ENCODE results near the gene TTC38. TPM values are rescaled to one million over a fixed set of nuclear protein-coding genes. Genes with fewer than 3 reads are reported as not detected.
A peak's percentile ranks its signal among the peaks of the same experiment; 100 is the strongest.

TTC38 gene
- total RNA-seq, 2 experiments from 2014 or later = 8.7 to 9.4 TPM

- Mint-ChIP-seq H3K27me3 (no peaks in the 10 kb centered on the region), H3K9me3 (no peaks in the 10 kb centered on the region), H3K4me3 (no peak overlapping the region), H3K27ac (no peak overlapping the region), H3K36me3 (peaks cover 17% of the 10 kb centered on the region), H3K4me1 (ENCODE audit: low read depth) (peaks cover 23% of the 10 kb centered on the region)
- ChIA-PET CTCF (no interaction called here), POLR2A (no interaction called here)
- intact Hi-C loops (cut with micrococcal nuclease) = loop anchor here (10.0 kb wide), 1 partner anchor 259 kb away; no protein-coding TSS in a partner anchor
- peak; percentile 24 for DNase-seq
Measured at GRCh38 chr22:46293577-46294260, 25.9 kb downstream of the TTC38 start.

- Mint-ChIP-seq H3K27me3 (no peaks in the 10 kb centered on the region), H3K27ac (peak overlapping the region; percentile 65), H3K9me3 (no peaks in the 10 kb centered on the region), H3K4me3 (peak overlapping the region; percentile 77), H3K36me3 (peaks cover 26% of the 10 kb centered on the region), H3K4me1 (ENCODE audit: low read depth) (peaks cover 29% of the 10 kb centered on the region)
- ChIA-PET POLR2A (no interaction called here), CTCF (interaction anchor here (1.9 kb wide), 1 partner anchor 27 kb away, joined by 7 read pairs; the partner anchor contains the start of gene TTC38)
- intact Hi-C loops (cut with micrococcal nuclease) = loop anchor here (5.0 to 10.0 kb wide), 2 partner anchors 147 to 260 kb away; no protein-coding TSS in a partner anchor
- DNase-seq = no peak
Measured at GRCh38 chr22:46294784-46295183, 27.0 kb downstream of the TTC38 start.

- intact Hi-C loops (cut with micrococcal nuclease) = loop anchor here (5.0 to 10.0 kb wide), 2 partner anchors 148 to 261 kb away; no protein-coding TSS in a partner anchor
- ChIA-PET POLR2A (interaction anchor here (1.3 to 1.7 kb wide), 2 partner anchors 45 to 144 kb away, joined by 4 to 6 read pairs; partner anchors contain the start of gene CDPF1), CTCF (interaction anchor here (1.0 to 1.9 kb wide), 7 partner anchors 20 to 289 kb away, joined by 4 to 19 read pairs (median 6); partner anchors contain the start of gene TTC38)
- peaks cover 30% of the 10 kb centered on the region for H3K36me3 Mint-ChIP-seq
- peak overlapping the region; percentile 77 for H3K4me3 Mint-ChIP-seq
- peaks cover 29% of the 10 kb centered on the region for H3K4me1 Mint-ChIP-seq (ENCODE audit: low read depth)
- H3K27me3 Mint-ChIP-seq = no peaks in the 10 kb centered on the region
- peak overlapping the region; percentile 90 for H3K27ac Mint-ChIP-seq
- no peak for DNase-seq
- H3K9me3 Mint-ChIP-seq = no peaks in the 10 kb centered on the region
Measured at GRCh38 chr22:46295277-46295971, 27.6 kb downstream of the TTC38 start.

- Mint-ChIP-seq H3K36me3 (peaks cover 39% of the 10 kb centered on the region), H3K4me1 (ENCODE audit: low read depth) (peaks cover 29% of the 10 kb centered on the region)
Measured at GRCh38 chr22:46296257-46297150, 28.7 kb downstream of the TTC38 start, which contains the start of gene GTSE1. Gene GTSE1, plus strand, starts transcription at chr22:46296870. Its CDS starts 531 bp downstream, at chr22:46297401.

GRCh38 chr22:46297151-46297812 is 29.5 kb downstream of the TTC38 start:
- Mint-ChIP-seq H3K4me1 (ENCODE audit: low read depth) (peaks cover 29% of the 10 kb centered on the region), H3K4me3 (peak overlapping the region; percentile 77), H3K9me3 (no peaks in the 10 kb centered on the region), H3K27ac (peak overlapping the region; percentile 4), H3K36me3 (peaks cover 36% of the 10 kb centered on the region), H3K27me3 (no peaks in the 10 kb centered on the region)
- ChIA-PET CTCF (interaction anchor here (1.7 to 1.9 kb wide), 2 partner anchors 18 to 291 kb away, joined by 5 read pairs; no protein-coding TSS in a partner anchor), POLR2A (interaction anchor here (1.3 kb wide), 1 partner anchor 30 kb away, joined by 6 read pairs; the partner anchor contains the start of gene TTC38)
- intact Hi-C loops (cut with micrococcal nuclease) = loop anchor here (2.0 to 10.0 kb wide), 3 partner anchors 38 to 262 kb away; partner anchors contain the start of gene TRMU
- peak; percentile 49 for DNase-seq

More at GRCh38 chr22:46296257-46297150, 28.7 kb downstream of the TTC38 start, which contains the start of gene GTSE1:
- intact Hi-C loops (cut with micrococcal nuclease) = loop anchor here (1.0 to 10.0 kb wide), 5 partner anchors 38 to 262 kb away; partner anchors contain the start of gene TRMU
- H3K9me3 Mint-ChIP-seq = no peaks in the 10 kb centered on the region
- H3K27me3 Mint-ChIP-seq = no peaks in the 10 kb centered on the region
- ChIA-PET POLR2A (interaction anchor here (1.3 to 1.7 kb wide), 3 partner anchors 29 to 145 kb away, joined by 4 to 6 read pairs (median 6); partner anchors contain the start of genes CDPF1 and TTC38), CTCF (interaction anchor here (1.0 to 1.9 kb wide), 8 partner anchors 19 to 290 kb away, joined by 3 to 19 read pairs (median 6); partner anchors contain the start of gene TTC38)
- DNase-seq = peak; percentile 99
- H3K4me3 Mint-ChIP-seq = peak within 1 kb of the TSS; percentile 77
- peak within 1 kb of the TSS; percentile 90 for H3K27ac Mint-ChIP-seq

GRCh38 chr22:46299101-46299500 is 31.3 kb downstream of the TTC38 start:
- Mint-ChIP-seq H3K9me3 (no peaks in the 10 kb centered on the region), H3K4me1 (ENCODE audit: low read depth) (peaks cover 29% of the 10 kb centered on the region), H3K4me3 (peak overlapping the region; percentile 16), H3K36me3 (peaks cover 33% of the 10 kb centered on the region), H3K27me3 (no peaks in the 10 kb centered on the region), H3K27ac (no peak overlapping the region)
- CTCF ChIA-PET = interaction anchor here (1.0 to 1.3 kb wide), 2 partner anchors 177 to 182 kb away, joined by 5 read pairs; no protein-coding TSS in a partner anchor
- no peak for DNase-seq
- intact Hi-C loops (cut with micrococcal nuclease) = loop anchor here (5.0 to 10.0 kb wide), 2 partner anchors 152 to 264 kb away; no protein-coding TSS in a partner anchor
- POLR2A ChIA-PET = no interaction called here

- peaks cover 24% of the 10 kb centered on the region for H3K4me1 Mint-ChIP-seq (ENCODE audit: low read depth)
- ChIA-PET POLR2A (no interaction called here), CTCF (interaction anchor here (1.2 kb wide), 1 partner anchor 150 kb away, joined by 3 read pairs; the partner anchor contains the start of gene PPARA)
- no peaks in the 10 kb centered on the region for H3K27me3 Mint-ChIP-seq
- no peak for DNase-seq
- H3K9me3 Mint-ChIP-seq = no peaks in the 10 kb centered on the region
- H3K27ac Mint-ChIP-seq = no peak overlapping the region
- peaks cover 33% of the 10 kb centered on the region for H3K36me3 Mint-ChIP-seq
- H3K4me3 Mint-ChIP-seq = no peak overlapping the region
- intact Hi-C loops (cut with micrococcal nuclease) = no loop called here
Measured at GRCh38 chr22:46300491-46300890, 32.7 kb downstream of the TTC38 start.

GRCh38 chr22:46303347-46303965 is 35.6 kb downstream of the TTC38 start:
- Mint-ChIP-seq H3K27me3 (no peaks in the 10 kb centered on the region), H3K4me3 (no peak overlapping the region), H3K36me3 (peaks cover 29% of the 10 kb centered on the region), H3K9me3 (no peaks in the 10 kb centered on the region), H3K4me1 (ENCODE audit: low read depth) (peaks cover 12% of the 10 kb centered on the region), H3K27ac (no peak overlapping the region)
- DNase-seq = no peak
- ChIA-PET POLR2A (no interaction called here), CTCF (no interaction called here)
- intact Hi-C loops (cut with micrococcal nuclease) = no loop called here

GRCh38 chr22:46308283-46308988 is 40.6 kb downstream of the TTC38 start:
- Mint-ChIP-seq H3K27ac (no peak overlapping the region), H3K27me3 (no peaks in the 10 kb centered on the region), H3K4me1 (ENCODE audit: low read depth) (peaks cover 3% of the 10 kb centered on the region), H3K9me3 (no peaks in the 10 kb centered on the region), H3K4me3 (no peak overlapping the region), H3K36me3 (peaks cover 11% of the 10 kb centered on the region)
- ChIA-PET POLR2A (no interaction called here), CTCF (interaction anchor here (0.7 kb wide), 1 partner anchor 312 kb away, joined by 3 read pairs; no protein-coding TSS in a partner anchor)
- DNase-seq = no peak
- intact Hi-C loops (cut with micrococcal nuclease) = no loop called here
